8988T (cell line): Measurements from ENCODE around the gene EIF4E1B.
A peak's percentile ranks its signal among the peaks of the same experiment; 100 is the strongest.

Experiments
- DNase-seq: peaks from one replicate; pipeline ENCODE4 v3.0.0; 2011

The EIF4E1B gene

GRCh38 chr5:176667637-176668036 is 37.2 kb downstream of the EIF4E1B start:
- no peak for DNase-seq

- no peak for DNase-seq
Measured at GRCh38 chr5:176670449-176670848, 40.0 kb downstream of the EIF4E1B start.

- no peak for DNase-seq
Measured at GRCh38 chr5:176671399-176671798, 40.9 kb downstream of the EIF4E1B start.

DNA sequence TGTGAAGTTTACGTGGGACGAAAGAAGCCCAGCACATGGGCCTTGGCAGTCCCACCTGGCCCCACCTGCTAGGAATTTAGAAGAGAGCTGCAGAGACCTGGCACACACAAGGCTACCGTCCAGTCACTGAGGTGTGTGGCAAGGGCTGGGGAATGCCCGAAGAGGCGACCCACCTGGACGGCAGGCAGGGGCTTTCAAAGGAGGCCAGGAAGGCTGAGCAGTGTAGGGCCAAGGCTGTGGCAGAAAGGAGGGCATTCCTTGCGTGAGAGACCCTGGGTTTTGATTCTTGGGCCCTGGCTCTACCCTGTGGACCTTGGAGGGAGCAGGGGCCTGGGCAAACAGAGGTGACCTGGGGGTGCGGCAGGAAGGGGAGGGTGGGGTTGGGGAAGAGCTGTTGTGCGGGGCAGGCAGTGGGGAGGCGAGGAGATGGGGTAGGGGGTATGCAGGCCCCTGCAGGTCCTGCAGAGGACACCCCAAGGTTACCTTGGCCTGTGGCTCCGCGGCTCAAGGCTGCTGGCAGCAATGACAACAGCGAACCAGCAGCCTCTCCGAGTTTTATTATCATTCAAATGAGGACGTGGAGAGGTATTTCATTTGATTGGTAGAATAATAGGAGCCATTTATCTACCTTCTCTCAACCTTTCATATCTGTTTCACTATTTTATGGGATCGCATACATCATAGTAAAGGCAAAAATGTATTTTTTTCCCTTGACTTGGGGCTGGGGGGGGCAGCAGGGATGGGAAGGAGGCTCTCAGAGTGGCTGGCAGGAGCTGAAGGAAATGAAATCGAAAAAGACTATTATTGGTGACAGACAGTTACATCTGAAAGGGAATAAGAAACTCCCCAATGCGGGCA is 41.6 kb downstream of the EIF4E1B start:
- DNase-seq = no peak

DNA sequence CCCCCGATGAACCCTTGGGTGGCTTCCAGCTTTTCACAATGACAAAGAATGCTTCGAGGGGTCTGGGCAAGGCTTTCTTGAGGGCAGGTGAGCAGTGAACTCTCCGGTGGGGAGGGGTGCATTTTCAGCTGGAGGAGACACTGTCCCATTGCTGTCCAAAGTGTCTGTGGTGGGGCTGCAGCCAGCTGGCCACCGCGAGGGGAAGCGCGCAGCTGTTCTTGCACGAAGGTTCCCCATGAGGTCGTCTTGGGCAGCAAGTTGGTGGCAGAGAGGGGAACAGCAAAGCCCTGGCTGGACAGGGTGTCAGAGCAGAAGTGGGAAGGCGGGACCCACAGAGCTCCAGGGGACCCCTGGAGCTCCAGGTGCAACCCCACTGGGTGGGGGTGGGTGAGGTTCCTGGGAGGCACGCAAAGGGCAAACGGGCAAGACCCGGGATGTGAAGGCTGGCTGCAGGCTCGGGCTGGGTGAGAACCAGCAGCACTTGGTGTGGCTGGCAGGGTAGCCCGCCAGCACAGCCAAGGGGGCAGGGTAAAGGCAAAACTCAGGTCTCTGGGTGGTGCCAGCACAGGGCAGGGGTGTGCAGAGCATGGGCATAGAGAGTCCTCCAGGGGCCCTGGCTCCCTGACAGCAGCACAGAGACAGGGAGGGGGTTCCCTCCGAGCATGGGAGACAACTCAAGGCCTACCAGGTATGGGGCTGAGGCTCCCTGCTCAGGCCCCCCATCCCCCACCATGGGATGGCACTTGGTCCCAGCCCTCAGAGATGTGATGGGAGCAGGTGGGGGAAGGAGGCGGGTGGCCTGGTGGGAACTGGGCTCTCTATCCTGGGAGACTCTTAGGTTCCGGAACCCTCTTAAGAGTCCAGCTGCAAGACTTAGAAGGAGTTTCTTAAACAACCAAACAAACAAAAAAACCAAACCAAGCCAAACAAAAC is 43.4 kb downstream of the EIF4E1B start:
- no peak for DNase-seq

DNA sequence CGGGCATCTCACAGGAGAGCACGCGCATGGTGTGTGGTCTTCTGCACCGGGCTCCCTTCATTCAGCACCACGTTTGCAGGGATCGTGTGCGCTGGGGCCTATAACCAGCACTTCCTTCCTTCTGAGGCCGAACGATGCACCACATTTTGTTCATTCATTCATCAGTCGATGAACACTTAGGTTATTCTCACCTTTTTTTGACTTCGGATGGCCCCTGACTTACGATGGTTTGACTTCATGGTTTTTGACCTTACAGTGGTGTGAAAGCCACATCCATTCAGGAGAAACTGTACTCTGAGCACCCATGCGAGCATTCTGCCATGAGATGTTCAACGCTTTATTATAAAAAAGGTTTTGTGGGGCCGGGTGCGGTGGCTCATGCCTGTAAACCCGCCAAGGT is 44.3 kb downstream of the EIF4E1B start:
- no peak for DNase-seq

DNA sequence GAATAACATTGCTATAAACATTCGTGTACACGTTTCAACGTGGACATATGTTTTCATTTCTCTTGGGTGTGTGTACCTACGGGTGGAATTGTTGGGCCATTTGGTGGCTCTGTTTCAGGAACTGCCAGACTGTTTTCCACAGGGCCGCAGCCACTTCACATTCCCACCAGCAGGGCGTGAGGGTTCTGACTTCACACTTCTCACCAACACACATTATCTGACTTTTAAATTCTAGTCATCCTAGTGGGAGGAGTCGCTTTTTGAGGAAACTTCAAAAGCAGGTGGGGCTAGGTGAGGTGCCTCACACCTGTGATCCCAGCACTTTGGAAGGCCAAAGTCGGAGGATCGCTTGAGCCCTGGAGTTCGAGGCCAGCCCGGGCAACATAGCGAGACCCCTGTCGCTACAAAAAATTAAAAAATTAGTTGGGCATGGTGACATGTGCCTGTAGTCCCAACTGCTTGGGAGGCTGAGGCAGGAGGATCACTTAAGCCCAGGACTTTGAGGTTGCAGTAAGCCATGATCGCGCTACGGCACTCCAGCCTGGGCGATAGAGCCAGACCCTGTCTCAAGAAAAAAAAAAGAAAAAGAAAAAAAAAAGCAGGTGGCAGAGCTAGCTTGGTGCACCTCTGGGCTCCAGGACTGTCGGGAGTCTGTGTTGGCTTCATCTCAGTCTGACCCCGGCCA is 45.3 kb downstream of the EIF4E1B start:
- peak; percentile 79 for DNase-seq

DNA sequence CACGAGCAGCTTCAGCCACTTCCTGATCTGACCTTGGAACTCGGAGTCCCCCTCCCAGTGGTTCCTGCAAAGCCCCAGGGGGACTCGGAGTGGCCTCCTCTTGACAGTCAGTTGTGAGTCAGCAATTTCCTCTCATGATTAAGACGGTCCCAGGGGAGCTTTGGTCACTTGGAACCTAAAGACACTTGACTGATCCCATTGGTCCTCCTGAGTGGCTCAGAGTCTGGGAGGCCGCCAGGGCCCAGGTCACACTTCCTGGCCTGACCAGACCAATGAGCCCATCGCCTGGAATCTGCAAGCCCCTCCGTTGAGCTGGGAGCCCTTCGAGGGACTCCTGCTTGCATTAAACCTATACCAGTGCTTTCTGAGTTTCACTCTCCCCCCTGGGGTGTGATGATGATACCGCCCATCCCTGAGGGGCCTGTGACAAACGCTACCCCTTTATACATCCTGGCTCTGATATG is 45.9 kb downstream of the EIF4E1B start:
- DNase-seq = peak; percentile 77

GRCh38 chr5:176677209-176677939 is 46.9 kb downstream of the EIF4E1B start:
- DNase-seq = no peak

DNA sequence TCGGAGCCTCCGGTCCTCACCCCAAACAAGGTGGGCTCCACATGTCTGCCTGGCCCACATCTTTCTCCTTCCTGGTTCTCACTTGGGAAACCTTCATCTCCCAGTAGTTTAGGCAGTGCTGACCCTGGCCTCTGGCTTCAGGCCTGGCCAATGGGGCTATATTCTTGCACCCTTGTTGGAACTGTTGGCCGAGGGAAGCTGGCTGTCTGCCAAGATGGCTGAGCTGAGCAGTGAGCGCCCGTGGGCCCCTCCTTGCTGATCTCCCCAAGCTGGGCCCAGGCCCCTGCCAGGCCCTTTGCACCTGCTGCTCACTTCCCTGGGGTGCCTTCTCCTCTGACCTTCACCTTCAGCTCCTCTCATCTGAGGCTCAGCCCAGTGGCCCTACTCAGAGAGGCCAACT is 48.1 kb downstream of the EIF4E1B start:
- no peak for DNase-seq

GRCh38 chr5:176679365-176680225 is 49.1 kb downstream of the EIF4E1B start:
- DNase-seq = no peak

- DNase-seq = no peak
Measured at GRCh38 chr5:176680226-176680563, 49.7 kb downstream of the EIF4E1B start.

- DNase-seq = no peak
Measured at GRCh38 chr5:176682016-176682531, 51.6 kb downstream of the EIF4E1B start.

- DNase-seq = no peak
Measured at GRCh38 chr5:176685010-176685409, 54.5 kb downstream of the EIF4E1B start.

- DNase-seq = no peak
Measured at GRCh38 chr5:176687247-176687646, 56.8 kb downstream of the EIF4E1B start.

DNA sequence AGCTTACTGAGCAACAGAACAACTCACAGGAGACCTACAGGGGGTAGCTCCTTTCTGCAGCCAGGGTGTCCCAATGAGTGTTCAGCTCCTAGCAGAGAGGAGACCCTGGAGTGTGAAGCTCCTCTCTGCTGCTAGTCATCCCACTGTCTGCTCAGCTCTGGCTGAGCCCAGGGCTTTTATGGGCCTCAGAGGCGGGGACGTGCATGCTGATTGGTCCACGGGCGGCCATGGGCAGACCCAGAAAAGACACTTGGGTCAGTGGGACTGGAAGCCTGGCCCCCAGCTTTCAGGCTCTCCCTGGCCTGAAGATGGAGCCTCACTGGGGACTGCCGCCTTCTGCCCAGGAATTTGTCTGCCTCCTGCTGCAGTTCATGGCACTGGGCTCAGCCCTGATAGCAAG is 57.4 kb downstream of the EIF4E1B start:
- DNase-seq = no peak

DNA sequence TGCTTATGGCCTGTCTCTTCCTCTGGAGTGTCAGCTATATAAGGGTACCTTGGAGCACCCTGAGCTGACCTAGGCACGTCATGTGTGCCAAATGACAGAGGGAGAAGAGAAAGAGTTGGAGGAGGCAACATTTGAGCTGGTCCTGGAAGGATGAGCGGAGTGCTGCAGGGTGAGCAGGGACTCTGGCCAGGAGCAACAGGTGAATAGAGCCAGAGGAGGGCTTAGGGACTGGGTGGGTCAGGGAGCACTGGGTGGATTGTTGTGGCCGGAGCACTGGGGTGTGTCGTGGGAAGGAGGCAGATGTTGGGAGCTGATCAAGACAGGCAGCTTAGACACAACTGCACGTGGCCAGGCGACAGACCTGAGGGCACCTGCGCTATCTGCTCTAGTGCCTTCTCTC is 60.4 kb downstream of the EIF4E1B start:
- DNase-seq = no peak

DNA sequence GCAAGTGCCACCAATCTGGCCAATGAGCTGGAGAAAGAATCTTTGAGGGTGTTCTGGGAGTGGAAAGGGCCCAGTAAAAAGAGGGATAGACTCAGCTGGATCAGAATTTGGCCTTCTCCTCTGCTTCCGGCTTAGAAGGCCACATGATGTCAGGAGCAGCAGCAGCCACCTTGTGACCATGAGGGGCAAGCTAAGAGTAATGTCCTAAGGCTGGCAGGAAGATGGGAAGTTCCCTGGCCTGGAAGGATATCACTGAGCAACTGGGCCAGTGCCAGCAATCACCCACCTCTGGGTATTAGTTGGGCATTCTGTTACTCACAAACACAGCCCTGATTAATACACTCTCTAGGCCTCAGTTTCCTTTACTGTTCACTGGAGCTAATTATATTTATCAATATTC is 61.0 kb downstream of the EIF4E1B start:
- no peak for DNase-seq

DNA sequence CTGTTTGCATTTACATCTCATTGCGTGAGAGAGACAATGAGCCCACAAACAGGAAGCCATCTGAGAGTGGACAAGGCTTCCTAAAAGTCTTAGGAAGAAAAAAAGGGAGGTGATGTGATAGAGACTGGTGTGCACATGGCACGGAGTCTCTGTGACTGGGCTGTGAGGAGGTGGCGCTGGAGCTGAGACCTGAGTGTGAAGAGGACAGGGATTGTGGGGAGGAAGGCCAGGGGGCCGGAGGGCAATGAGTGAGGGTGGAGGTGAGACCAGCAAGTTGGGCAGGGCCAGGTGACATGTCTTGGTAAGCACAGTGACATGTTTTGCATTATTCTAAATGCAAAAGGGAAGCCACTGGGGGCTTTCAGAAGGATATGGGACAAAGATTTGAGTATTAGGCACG is 61.9 kb downstream of the EIF4E1B start:
- no peak for DNase-seq

DNA sequence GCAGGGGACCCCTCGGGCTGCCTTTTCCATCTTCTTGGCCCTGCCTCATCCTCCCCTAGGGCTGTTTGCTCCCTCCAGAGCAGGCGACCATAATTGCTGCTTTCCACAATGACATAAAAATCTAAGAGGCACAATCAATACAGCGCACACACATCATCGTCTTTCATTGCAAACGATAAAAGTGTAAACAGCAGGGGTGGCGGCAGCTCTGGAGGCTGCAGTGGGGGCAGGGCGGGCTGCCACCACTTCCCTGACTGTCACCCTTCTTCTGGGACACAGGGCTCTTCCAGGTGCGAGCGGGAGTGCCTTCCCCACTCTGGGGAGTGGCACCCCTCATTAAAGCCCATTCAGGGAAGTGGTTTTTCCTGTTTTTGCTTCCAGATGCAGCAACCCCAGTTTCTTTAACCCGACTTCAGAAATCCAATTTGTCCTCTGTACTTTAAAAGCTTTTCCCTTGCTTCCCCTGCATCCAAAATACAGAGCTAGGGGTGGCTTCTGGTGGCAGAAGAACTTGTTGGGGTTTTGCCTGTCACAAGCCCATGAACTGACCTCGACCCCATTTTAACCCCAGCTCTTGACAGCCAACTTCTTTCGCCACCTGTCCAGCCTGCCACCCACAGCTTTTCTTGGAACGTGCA is 62.5 kb downstream of the EIF4E1B start:
- DNase-seq = no peak

DNA sequence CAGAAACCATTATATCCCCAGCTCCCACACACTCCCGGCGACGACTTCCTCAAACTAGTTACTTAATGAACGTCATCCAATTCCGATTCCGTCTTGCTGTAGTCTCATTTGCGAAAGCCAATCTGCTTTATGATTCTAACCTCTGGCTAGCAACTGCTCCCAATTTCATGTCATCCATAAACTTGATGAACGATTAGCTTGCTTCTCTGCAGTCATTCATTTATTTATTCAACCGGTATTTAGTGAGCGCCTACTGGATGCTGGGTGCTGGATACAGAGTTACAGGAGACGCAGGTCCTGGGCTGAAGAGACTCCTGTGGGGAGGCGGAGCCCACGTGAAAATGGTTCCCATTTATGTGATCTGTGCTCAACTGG is 63.0 kb downstream of the EIF4E1B start:
- no peak for DNase-seq
